ENCODE results near the gene DUSP6.

DNA sequence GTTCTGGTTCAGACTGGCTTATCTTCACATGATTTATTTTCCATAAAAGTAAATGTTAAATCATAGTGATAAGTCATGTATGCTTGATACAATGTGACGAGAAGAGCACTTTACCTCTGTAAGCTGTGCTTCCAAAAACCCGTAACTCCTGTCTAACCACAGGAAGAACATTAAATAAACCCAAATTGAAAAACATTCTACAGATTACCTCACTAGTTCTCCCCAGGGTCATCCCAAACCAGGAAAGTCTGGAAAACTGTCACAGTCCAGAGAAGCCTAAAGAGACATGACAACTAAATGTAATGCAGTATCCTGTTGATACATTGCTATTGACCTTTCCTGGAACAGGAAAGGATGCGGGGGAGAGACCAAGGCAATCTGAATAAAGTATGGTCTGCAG is 32.5 kb upstream of the DUSP6 start:
- TF ChIP-seq, protein P1, sequence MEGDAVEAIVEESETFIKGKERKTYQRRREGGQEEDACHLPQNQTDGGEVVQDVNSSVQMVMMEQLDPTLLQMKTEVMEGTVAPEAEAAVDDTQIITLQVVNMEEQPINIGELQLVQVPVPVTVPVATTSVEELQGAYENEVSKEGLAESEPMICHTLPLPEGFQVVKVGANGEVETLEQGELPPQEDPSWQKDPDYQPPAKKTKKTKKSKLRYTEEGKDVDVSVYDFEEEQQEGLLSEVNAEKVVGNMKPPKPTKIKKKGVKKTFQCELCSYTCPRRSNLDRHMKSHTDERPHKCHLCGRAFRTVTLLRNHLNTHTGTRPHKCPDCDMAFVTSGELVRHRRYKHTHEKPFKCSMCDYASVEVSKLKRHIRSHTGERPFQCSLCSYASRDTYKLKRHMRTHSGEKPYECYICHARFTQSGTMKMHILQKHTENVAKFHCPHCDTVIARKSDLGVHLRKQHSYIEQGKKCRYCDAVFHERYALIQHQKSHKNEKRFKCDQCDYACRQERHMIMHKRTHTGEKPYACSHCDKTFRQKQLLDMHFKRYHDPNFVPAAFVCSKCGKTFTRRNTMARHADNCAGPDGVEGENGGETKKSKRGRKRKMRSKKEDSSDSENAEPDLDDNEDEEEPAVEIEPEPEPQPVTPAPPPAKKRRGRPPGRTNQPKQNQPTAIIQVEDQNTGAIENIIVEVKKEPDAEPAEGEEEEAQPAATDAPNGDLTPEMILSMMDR (IDR thresholded peaks at IDR 0.05), result no peak
- no peak for TF ChIP-seq POLR2A (IDR thresholded peaks at IDR 0.05)
